Sigmoid colon (tissue), 7 donors: ENCODE results near the gene ACYP1. TPM values are rescaled to one million over a fixed set of nuclear protein-coding genes. Genes with fewer than 3 reads are reported as not detected.
A peak's percentile ranks its signal among the peaks of the same experiment; 100 is the strongest.

Experiments
- DNase-seq: peaks from one replicate; pipeline ENCODE4 v3.0.0-alpha.2; 2019
- H3K27ac ChIP-seq, 4 donors: fragments of 200-600 bp; sonication (generic); one replicate each; pipeline ENCODE4 v1.5.1; 2016 to 2019; ENCODE audit warnings: mild to moderate bottlenecking in 1 of 4
- H3K27me3 ChIP-seq, 3 donors: fragments of 200-600 bp; sonication (generic); one replicate each; pipeline ENCODE4 v1.5.1; 2019; ENCODE audit warnings: mild to moderate bottlenecking in 1 of 3
- H3K36me3 ChIP-seq, 4 donors: fragments of 200-600 bp; sonication (generic); one replicate each; pipeline ENCODE4 v1.5.1; 2016 to 2019
- H3K4me1 ChIP-seq, 4 donors: fragments of 200-600 bp; sonication (generic); one replicate each; pipeline ENCODE4 v1.5.1; 2017 to 2019
- H3K4me3 ChIP-seq, 4 donors: fragments of 200-600 bp; sonication (generic); one replicate each; pipeline ENCODE4 v1.5.1; 2017 to 2019; ENCODE audit warnings: mild to moderate bottlenecking in 2 of 4, moderate library complexity in 1 of 4
- H3K9me3 ChIP-seq, 4 donors: fragments of 200-600 bp in 3 of 4; sonication (generic) in 3 of 4; one replicate each; pipeline versions ENCODE4 v1.5.1 to v1.6.1; 2013 to 2019
- EP300 ChIP-seq, 4 donors: sonication (generic); formaldehyde crosslinking; IDR thresholded peaks; one replicate each; pipeline ENCODE4 v1.6.1; 2017; ENCODE audit warnings: antibody characterized with exemption in 4 of 4
- POLR2A ChIP-seq, 2 donors: fragments of 450-650 bp; IDR thresholded peaks; one replicate each; pipeline ENCODE4 v1.6.1; 2016; ENCODE audit warnings: antibody characterized with exemption in 2 of 2, mild to moderate bottlenecking in 2 of 2, moderate library complexity in 2 of 2
- POLR2AphosphoS5 ChIP-seq, 4 donors: sonication (generic); formaldehyde crosslinking; IDR thresholded peaks; one replicate each; pipeline ENCODE4 v1.6.1; 2017; ENCODE audit warnings: antibody characterized with exemption in 4 of 4
- WGBS, 2 donors: extraction: QIAGEN DNeasy Blood & Tissue Kit; methylation state at CpG; one replicate each; pipeline ENCODE4 v1.1.7; 2013; 5-methylcytosine and 5-hydroxymethylcytosine counted together
- intact Hi-C: fragments of 100-400 bp; cut with DNase I; formaldehyde crosslinking; loops from one replicate; pipeline ENCODE4 v1.15.1; 2023
- polyA plus RNA-seq, 3 donors: library from polyadenylated mRNA; stranded (reverse); fragments of 200-250 nt; gene quantifications; one replicate each; pipeline ENCODE4 v1.2.3, GENCODE V29; 2013
- total RNA-seq, 4 donors: library from RNA; depleted of rRNA; stranded (reverse); fragments of >200 nt; gene quantifications; one replicate each; pipeline ENCODE4 v1.1.0, GENCODE V29; 2016
- TF ChIP-seq, protein P1 (sequence below), 4 experiments: fragments of 450-650 bp in 3 of 4; fragments of 200-600 bp in 1 of 4; IDR thresholded peaks; one replicate each; pipeline ENCODE4 v1.5.1; 2016 to 2019; ENCODE audit warnings: antibody characterized with exemption in 4 of 4, mild to moderate bottlenecking in 3 of 4, moderate library complexity in 2 of 4
- donor health status: healthy with polysubstance abuse.
- donor health status: Bipolar disorder and iron deficiency.
- donor health status: healthy.

ACYP1 gene
- total and polyA plus RNA-seq, 7 donors, result 4.2 to 36.3 (median 20.5) TPM

DNA sequence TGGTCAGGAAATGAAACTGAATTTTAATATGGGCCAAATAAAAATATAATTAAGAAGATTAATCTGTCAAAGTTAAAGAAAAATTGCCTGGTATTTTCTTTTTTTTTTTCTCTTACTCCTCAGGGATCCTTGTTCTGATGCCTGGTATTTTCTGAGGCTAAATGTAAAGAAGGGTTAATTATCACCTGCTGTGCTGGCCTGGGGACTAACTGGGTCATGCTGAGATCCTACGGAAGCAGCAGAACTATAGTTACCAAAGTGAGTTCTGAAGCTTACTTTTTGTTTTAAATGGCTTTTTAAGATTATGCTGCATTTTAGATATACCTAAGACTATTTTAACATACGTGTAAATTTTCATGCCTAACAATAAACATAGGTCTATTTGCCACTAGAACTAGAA, 28.9 kb upstream of the ACYP1 start:
- no peaks in the 10 kb centered on the region for H3K27me3 ChIP-seq
- no peak overlapping the region for H3K4me3 ChIP-seq
- intact Hi-C loops, result no loop called here
- peaks cover 32 to 98% (median 47%) of the 10 kb centered on the region in 4 donors for H3K36me3 ChIP-seq
- no peaks in the 10 kb centered on the region for H3K9me3 ChIP-seq
- DNase-seq, result no peak
- WGBS, 2 donors, result 90 to 95% methylated on average over 2 of the region's 2 CpGs
- TF ChIP-seq, protein P1, sequence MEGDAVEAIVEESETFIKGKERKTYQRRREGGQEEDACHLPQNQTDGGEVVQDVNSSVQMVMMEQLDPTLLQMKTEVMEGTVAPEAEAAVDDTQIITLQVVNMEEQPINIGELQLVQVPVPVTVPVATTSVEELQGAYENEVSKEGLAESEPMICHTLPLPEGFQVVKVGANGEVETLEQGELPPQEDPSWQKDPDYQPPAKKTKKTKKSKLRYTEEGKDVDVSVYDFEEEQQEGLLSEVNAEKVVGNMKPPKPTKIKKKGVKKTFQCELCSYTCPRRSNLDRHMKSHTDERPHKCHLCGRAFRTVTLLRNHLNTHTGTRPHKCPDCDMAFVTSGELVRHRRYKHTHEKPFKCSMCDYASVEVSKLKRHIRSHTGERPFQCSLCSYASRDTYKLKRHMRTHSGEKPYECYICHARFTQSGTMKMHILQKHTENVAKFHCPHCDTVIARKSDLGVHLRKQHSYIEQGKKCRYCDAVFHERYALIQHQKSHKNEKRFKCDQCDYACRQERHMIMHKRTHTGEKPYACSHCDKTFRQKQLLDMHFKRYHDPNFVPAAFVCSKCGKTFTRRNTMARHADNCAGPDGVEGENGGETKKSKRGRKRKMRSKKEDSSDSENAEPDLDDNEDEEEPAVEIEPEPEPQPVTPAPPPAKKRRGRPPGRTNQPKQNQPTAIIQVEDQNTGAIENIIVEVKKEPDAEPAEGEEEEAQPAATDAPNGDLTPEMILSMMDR (IDR thresholded peaks at IDR 0.05), result no peak
- no peak for TF ChIP-seq EP300 (IDR thresholded peaks at IDR 0.05)
- TF ChIP-seq POLR2A (IDR thresholded peaks at IDR 0.05), result no peak
- TF ChIP-seq POLR2AphosphoS5 (IDR thresholded peaks at IDR 0.05), result no peak
- no peaks in the 10 kb centered on the region for H3K4me1 ChIP-seq
- H3K27ac ChIP-seq, result no peak overlapping the region

DNA sequence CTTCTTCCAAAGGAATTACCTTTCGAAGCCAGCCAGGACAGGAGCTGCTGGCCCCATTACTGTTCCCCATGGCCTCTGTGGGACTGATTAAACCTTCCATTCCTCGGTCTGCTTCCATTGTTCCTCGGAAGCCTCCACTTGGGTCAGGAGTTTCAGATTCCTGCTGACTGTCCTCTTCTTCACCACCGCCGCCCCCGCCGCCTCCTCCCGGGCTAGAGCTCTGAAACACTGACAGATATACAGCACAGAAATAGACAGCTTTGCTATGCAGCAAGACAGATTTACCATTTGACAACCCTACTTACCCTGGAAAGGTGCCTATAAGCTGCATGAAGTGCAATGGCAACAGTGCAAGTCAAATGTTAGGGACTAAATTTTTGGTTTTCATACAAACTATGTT, 27.4 kb upstream of the ACYP1 start:
- TF ChIP-seq EP300 (IDR thresholded peaks at IDR 0.05) (no peak), POLR2A (IDR thresholded peaks at IDR 0.05) (no peak), POLR2AphosphoS5 (IDR thresholded peaks at IDR 0.05) (no peak)
- TF ChIP-seq, protein P1 (IDR thresholded peaks at IDR 0.05), result no peak
- H3K36me3 ChIP-seq, result peaks cover 32 to 98% (median 51%) of the 10 kb centered on the region in 4 donors
- H3K27me3 ChIP-seq, result no peaks in the 10 kb centered on the region
- no peak overlapping the region for H3K4me3 ChIP-seq
- intact Hi-C loops, result no loop called here
- no peak overlapping the region for H3K27ac ChIP-seq
- no peak for DNase-seq
- 95 to 96% methylated on average over 8 of the region's 8 CpGs for WGBS, 2 donors
- H3K4me1 ChIP-seq, result no peaks in the 10 kb centered on the region
- no peaks in the 10 kb centered on the region for H3K9me3 ChIP-seq

DNA sequence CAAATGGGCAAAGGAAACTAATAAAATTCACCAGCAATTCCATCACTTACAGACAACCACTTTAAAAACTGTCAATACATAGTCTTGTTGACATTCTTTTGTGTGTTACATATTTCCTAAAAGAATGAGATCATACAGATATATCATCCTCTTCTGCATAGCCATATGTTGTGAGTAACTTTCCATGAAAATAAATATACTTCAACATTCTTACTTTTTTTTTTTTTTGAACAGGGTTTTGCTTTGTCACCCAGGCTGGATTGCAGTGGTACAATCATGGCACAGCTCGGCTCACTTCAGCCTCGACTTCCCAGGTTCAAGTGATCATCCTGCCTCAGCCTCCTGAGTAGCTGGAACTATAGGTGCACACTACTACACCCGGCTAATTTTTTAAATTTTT, 26.5 kb upstream of the ACYP1 start:
- no peak for DNase-seq
- Histone ChIP-seq H3K4me1 (no peaks in the 10 kb centered on the region), H3K27ac (no peak overlapping the region), H3K9me3 (no peaks in the 10 kb centered on the region), H3K27me3 (no peaks in the 10 kb centered on the region), H3K36me3 (peaks cover 33 to 98% (median 52%) of the 10 kb centered on the region in 4 donors), H3K4me3 (no peak overlapping the region)
- WGBS, 2 donors, result 90% methylated on average over 3 of the region's 3 CpGs
- intact Hi-C loops, result no loop called here
- TF ChIP-seq EP300 (IDR thresholded peaks at IDR 0.05), result no peak
- TF ChIP-seq POLR2A (IDR thresholded peaks at IDR 0.05), result no peak
- no peak for TF ChIP-seq POLR2AphosphoS5 (IDR thresholded peaks at IDR 0.05)

DNA sequence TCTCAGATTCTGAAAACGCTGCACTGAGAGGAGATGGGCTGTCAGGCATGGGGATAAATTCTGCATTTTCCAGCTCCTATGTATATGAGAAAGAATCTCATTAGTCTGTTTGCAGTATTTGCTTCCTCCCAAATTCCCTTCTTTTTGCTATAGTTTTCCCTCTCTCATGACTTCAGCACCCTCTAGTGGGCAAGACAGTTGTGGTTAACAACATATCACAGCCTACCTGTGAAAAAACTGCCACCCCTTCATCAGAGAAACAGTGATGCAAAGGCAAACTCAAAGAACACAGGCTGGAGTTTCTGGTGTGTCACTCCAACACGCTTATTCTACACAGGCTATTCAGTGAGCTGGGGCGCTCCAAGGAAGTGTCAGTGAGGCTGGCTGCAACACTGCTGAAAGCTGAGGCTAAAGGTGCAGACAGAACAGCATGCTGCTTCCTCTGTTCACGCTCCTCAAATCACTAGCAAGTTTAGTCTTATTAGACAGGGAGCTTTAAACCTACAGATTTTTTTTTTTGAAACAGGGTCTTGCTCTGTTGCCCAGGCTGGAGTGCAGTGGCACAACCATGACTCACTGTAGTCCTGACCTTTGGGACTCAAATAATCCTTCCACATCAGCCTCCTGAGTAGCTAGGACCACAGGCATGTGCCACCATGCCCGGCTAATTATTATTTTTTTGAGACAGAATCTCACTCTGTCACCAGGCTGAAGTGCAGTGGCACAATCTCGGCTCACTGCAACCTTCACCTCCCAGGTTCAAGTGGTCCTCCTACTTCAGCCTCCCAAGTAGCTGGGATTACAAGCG, 24.9 kb upstream of the ACYP1 start:
- no peaks in the 10 kb centered on the region for H3K4me1 ChIP-seq
- H3K27me3 ChIP-seq, result no peaks in the 10 kb centered on the region
- H3K4me3 ChIP-seq, result no peak overlapping the region
- H3K9me3 ChIP-seq, result no peaks in the 10 kb centered on the region
- intact Hi-C loops, result loop anchor here (2.0 kb wide), 1 partner anchor 142 kb away; no protein-coding TSS in a partner anchor
- TF ChIP-seq POLR2A (IDR thresholded peaks at IDR 0.05), result no peak
- TF ChIP-seq, protein P1 (IDR thresholded peaks at IDR 0.05), result peak; percentile 36 to 76 (median 72)
- no peak for DNase-seq
- WGBS, 2 donors, result 69 to 78% methylated on average over 7 of the region's 7 CpGs
- no peak overlapping the region for H3K27ac ChIP-seq
- H3K36me3 ChIP-seq, result peaks cover 35 to 98% (median 58%) of the 10 kb centered on the region in 4 donors

DNA sequence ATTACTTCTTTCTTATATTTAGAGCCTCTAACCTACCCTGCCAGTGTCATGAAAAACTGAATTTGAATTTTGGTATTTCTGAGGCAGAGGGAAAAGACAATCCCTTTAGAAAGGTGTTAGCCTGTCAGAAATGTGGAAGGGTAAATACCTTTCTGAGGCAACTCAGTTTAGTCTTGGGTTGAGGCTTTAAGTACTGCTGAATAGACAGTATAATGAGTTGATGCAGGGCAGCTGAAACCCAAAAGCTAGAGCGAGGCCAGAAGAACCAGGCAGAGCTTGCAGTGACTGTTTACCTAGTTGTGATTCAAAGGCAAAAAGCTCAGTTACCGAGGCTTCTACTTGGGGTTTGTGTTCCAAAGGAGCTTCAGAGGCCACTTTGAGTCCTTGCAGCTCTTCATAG, 24.3 kb upstream of the ACYP1 start:
- Histone ChIP-seq H3K9me3 (no peaks in the 10 kb centered on the region), H3K4me1 (no peaks in the 10 kb centered on the region), H3K27me3 (no peaks in the 10 kb centered on the region), H3K4me3 (no peak overlapping the region), H3K27ac (no peak overlapping the region), H3K36me3 (peaks cover 32 to 98% (median 60%) of the 10 kb centered on the region in 4 donors)
- no peak for DNase-seq
- WGBS, 2 donors, result 90 to 93% methylated on average over 2 of the region's 2 CpGs
- TF ChIP-seq EP300 (IDR thresholded peaks at IDR 0.05) (no peak), POLR2AphosphoS5 (IDR thresholded peaks at IDR 0.05) (no peak), POLR2A (IDR thresholded peaks at IDR 0.05) (no peak)
- TF ChIP-seq, protein P1 (IDR thresholded peaks at IDR 0.05), result no peak
- intact Hi-C loops, result loop anchor here (2.0 kb wide), 1 partner anchor 141 kb away; no protein-coding TSS in a partner anchor
